ENCODE measurements around the gene GK.

DNA sequence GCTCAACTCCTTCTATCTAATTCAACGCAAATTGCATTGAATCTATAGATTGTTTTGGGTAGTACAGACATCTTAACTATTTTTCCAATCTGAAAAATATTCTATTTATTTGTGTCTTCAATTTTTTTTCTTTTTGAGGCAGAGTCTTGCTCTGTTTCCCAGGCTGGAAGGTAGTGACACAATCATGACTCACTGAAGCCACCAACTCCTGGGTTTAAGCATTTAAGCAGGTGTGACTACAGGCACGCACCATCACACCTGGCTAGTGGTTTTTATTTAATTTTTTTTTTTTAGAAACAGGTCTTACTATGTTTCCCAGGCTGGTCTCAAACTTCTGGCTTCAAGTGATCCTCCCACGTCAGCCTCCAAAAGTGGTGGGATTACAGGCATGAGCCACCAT, 98.3 kb downstream of the GK start:
- no peak for TF ChIP-seq EZH2 (IDR thresholded peaks at IDR 0.05; ENCODE audit: borderline replicate concordance, low read depth, low read length, severe bottlenecking)
- TF ChIP-seq, protein P1, sequence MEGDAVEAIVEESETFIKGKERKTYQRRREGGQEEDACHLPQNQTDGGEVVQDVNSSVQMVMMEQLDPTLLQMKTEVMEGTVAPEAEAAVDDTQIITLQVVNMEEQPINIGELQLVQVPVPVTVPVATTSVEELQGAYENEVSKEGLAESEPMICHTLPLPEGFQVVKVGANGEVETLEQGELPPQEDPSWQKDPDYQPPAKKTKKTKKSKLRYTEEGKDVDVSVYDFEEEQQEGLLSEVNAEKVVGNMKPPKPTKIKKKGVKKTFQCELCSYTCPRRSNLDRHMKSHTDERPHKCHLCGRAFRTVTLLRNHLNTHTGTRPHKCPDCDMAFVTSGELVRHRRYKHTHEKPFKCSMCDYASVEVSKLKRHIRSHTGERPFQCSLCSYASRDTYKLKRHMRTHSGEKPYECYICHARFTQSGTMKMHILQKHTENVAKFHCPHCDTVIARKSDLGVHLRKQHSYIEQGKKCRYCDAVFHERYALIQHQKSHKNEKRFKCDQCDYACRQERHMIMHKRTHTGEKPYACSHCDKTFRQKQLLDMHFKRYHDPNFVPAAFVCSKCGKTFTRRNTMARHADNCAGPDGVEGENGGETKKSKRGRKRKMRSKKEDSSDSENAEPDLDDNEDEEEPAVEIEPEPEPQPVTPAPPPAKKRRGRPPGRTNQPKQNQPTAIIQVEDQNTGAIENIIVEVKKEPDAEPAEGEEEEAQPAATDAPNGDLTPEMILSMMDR (IDR thresholded peaks at IDR 0.05; ENCODE audit: extremely low read depth in 1 of 2, insufficient read depth in 1 of 2, low read depth in 1 of 2, low read length in 2 of 2) = no peak
